GM18951 (cell line): Measurements from ENCODE around the gene GTF3C5.

ENCODE experiments used
- POLR2A ChIP-seq: IDR thresholded peaks from 4 replicates; pipeline ENCODE4 v1.6.1; 2011; ENCODE audit warnings: mild to moderate bottlenecking; ENCODE audit not compliant: insufficient read length, insufficient read depth; ENCODE audit errors: extremely low read depth
- in situ Hi-C: fragments of 300-500 bp; cut with MboI; formaldehyde crosslinking; loops from one replicate; pipeline ENCODE4 v1.12.0; 2022; ENCODE audit warnings: low sequenced_read_pairs, mixed read lengths, inconsistent platforms; ENCODE audit not compliant: unreplicated experiment

The GTF3C5 gene

DNA sequence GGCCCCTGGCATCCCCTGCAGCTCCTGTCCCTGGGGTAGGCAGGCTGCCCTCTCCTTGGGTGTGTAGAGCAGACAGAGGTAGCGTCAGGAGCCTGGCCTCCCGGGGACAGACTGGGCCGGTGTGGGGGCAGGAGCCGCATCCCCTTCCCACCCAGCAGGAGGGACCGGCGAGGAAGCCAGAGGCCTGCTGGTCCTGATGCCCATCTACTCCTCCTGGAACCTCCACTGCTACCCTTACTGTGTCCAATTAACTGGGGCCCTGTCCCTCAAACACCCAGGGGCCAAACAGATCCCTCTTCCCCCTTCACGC is 74.6 kb downstream of the GTF3C5 start:
- TF ChIP-seq POLR2A: no peak
- in situ Hi-C loops: loop anchor here (5.0 kb wide), 1 partner anchor 42 kb away; no protein-coding TSS in a partner anchor

DNA sequence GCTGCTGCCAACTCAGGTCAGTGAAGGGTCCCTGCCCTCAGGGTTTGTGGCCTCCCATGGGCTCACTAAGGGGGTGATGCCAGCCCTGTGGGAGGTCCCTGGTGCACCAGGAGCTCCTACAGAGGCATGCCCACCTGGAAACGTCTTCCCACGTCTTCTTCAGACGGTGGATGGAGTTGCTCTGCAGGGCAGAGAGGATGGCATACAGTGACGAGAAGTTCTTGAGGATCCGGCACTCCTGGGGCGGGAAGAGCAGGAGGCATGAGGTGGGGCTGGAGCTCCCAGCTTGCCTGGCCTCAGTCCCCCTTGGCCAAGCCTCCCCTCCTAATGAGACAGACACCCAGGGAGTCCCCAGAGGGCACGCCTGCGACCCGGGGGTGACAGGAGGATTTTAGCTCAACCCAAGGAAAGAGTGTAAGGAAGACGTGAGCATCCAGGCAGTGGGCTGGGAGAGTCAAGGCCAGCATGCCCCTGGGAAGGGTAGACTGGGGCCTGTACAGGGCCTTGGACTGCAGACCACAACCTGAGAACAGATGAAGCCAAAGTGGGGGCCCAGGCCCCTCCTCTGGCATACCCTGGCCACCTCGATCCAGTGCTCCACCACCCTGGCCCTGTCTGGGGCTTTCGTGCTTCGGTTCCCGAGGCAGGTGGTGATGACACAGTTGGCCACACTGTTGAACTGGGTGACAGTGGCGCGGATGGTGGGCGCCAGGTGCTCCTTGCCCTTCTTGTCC is 75.9 kb downstream of the GTF3C5 start:
- in situ Hi-C loops: loop anchor here (5.0 kb wide), 1 partner anchor 41 kb away; no protein-coding TSS in a partner anchor
- TF ChIP-seq POLR2A: no peak

DNA sequence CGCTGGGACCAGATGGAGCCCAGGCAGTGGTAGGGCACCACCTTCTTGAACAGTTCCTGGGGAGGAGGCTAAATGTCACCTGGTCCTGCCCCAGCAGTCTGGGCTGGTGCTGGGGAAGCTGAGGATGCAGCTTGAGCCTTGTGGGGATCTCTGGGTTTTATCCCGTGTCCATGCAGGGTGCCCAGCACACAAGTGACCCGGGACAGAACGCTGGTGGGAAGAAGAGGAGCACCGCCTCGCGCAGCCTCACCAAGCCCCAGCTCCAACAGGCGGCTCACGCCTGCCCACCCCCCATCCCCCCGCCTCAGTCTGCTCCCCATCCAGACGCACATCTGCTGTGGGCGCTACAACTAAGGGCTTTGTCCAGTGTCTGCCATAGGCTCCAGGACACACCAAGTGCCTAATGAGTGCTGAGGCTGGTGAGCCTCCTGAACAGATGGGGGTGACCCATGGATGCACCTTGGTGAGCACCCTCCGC is 76.5 kb downstream of the GTF3C5 start:
- in situ Hi-C loops: loop anchor here (5.0 kb wide), 1 partner anchor 40 kb away; no protein-coding TSS in a partner anchor
- TF ChIP-seq POLR2A: no peak
